NCI-H524 treated with DMSO at 0.1 percent for 48 hours (cell line): Measurements from ENCODE around the gene PLEKHG3.

Experiments
- DNase-seq: peaks from one replicate; lab custom pipeline; 2025; lab: John Stamatoyannopoulos, UW

PLEKHG3 gene

GRCh38 chr14:64707661-64708060 lies 3.4 kb downstream of the PLEKHG3 start:
- DNase-seq: no peak

GRCh38 chr14:64708148-64709004 lies 4.2 kb downstream of the PLEKHG3 start:
- DNase-seq: no peak

GRCh38 chr14:64709126-64709525 lies 4.9 kb downstream of the PLEKHG3 start:
- no peak for DNase-seq

- no peak for DNase-seq
Observed at GRCh38 chr14:64711039-64711438, 6.8 kb downstream of the PLEKHG3 start.

GRCh38 chr14:64713677-64714076 lies 9.5 kb downstream of the PLEKHG3 start:
- DNase-seq: no peak

- DNase-seq: no peak
Observed at GRCh38 chr14:64714432-64715025, 10.3 kb downstream of the PLEKHG3 start.

- no peak for DNase-seq
Observed at GRCh38 chr14:64715146-64715627, 11.0 kb downstream of the PLEKHG3 start.

GRCh38 chr14:64715628-64716412 lies 11.6 kb downstream of the PLEKHG3 start:
- DNase-seq: no peak

GRCh38 chr14:64717870-64718269 lies 13.6 kb downstream of the PLEKHG3 start:
- DNase-seq: no peak

- DNase-seq: no peak
Observed at GRCh38 chr14:64718762-64719161, 14.5 kb downstream of the PLEKHG3 start.

GRCh38 chr14:64719601-64720000 lies 15.4 kb downstream of the PLEKHG3 start:
- DNase-seq: no peak

GRCh38 chr14:64720131-64720576 lies 15.9 kb downstream of the PLEKHG3 start:
- no peak for DNase-seq

- DNase-seq: no peak
Observed at GRCh38 chr14:64721391-64721791, 17.2 kb downstream of the PLEKHG3 start.

- no peak for DNase-seq
Observed at GRCh38 chr14:64721899-64722298, 17.7 kb downstream of the PLEKHG3 start.

- no peak for DNase-seq
Observed at GRCh38 chr14:64722842-64723447, 18.7 kb downstream of the PLEKHG3 start.

GRCh38 chr14:64723691-64724577 lies 19.7 kb downstream of the PLEKHG3 start:
- DNase-seq: no peak

- no peak for DNase-seq
Observed at GRCh38 chr14:64724578-64724930, 20.3 kb downstream of the PLEKHG3 start.

- DNase-seq: peak; percentile 90
Observed at GRCh38 chr14:64725261-64725815, 21.1 kb downstream of the PLEKHG3 start.

GRCh38 chr14:64725879-64726584 lies 21.8 kb downstream of the PLEKHG3 start:
- no peak for DNase-seq

GRCh38 chr14:64726585-64726890 lies 22.3 kb downstream of the PLEKHG3 start:
- no peak for DNase-seq
